D721Med (cell line): ENCODE data around the gene RIGI.
"Not testable (repeated sequence)": the region's sequence is repeated elsewhere in the genome, so short reads cannot be mapped to it uniquely, and the experiment has no call there.

Experiments
- DNase-seq: peaks from one replicate; pipeline ENCODE4 v3.0.0; 2011; ENCODE audit warnings: low spot score; ENCODE audit not compliant: insufficient read length
- FAIRE-seq: peaks from 2 replicates; lab custom pipeline; 2011; peaks lifted over from hg19 to GRCh38; lab: Jason Lieb, UNC
- CTCF ChIP-seq: IDR thresholded peaks from 2 replicates; pipeline ENCODE4 v1.5.1; 2012; ENCODE audit warnings: mild to moderate bottlenecking, control low read depth; ENCODE audit not compliant: insufficient read depth; ENCODE audit errors: missing control alignments

Gene RIGI

GRCh38 chr9:32551276-32552051 lies 25.5 kb upstream of the RIGI start:
- DNase-seq (no peak), FAIRE-seq (no peak)
- no peak for TF ChIP-seq CTCF

GRCh38 chr9:32550562-32551275 lies 24.7 kb upstream of the RIGI start:
- TF ChIP-seq CTCF, result no peak
- DNase-seq, result peak; percentile 89
- no peak for FAIRE-seq

GRCh38 chr9:32550150-32550561 lies 24.2 kb upstream of the RIGI start:
- TF ChIP-seq CTCF, result no peak
- FAIRE-seq (no peak), DNase-seq (no peak)

- FAIRE-seq, DNase-seq: not testable (repeated sequence)
Measured at GRCh38 chr9:32548213-32548612, 22.2 kb upstream of the RIGI start.

DNA sequence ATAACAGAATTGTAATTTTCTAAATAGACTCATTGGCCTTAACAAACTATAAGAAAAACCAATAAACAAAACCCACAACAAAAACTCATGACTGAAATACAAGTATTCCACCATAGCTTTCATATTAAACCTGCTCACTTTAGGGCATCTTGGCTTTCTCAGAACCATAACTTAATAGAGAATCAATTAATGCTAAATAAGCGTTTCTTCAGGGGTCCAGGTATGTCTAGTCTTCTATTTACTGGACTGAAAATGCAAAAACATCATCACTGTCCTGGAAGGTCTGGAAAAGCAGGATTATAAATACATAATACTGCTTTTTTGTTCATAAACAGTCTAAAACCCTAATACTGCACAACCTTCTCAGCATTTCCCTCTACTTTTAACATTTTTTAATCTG lies 19.9 kb upstream of the RIGI start:
- no peak for FAIRE-seq
- no peak for DNase-seq
- no peak for TF ChIP-seq CTCF

DNA sequence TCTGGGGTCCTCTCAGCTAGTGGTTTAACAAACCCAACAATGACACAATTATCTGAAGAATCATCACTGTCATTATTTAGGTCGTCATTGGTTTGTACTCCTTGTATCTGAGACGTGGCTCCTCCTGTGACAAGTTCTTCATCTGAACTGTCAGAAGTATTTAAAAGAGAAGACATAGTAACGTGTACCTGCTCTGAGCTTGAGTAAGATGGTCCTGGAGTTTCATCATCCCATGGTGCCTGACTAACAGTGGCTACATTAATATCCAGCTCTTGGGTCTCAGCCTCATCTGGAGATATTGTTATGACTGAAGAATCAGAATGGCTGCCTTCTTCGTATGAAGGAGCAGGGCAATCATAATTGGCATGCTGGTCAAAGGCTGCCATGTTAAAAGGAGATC lies 17.1 kb upstream of the RIGI start:
- no peak for TF ChIP-seq CTCF
- DNase-seq (no peak), FAIRE-seq (peak; percentile 70)

DNA sequence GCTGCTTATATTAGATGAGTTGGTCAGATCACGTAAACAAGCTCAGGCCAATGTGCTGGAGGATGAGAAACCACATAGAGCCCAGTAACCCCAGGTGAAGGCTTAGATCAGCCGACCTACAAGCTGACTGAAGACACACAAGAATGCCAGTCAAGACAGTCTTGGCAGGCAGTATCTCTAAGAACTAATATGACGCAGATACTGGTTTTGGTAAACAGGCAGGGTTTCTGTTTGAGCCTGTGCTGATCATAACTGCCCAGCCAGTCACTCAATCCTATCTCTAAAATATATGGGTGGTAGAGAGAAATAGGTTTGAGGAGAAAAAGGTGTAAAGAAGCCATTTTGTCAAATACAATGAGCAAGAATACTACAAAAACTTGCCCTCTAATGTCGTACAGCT lies 7.8 kb upstream of the RIGI start:
- no peak for TF ChIP-seq CTCF
- DNase-seq (no peak), FAIRE-seq (no peak)
